ENCODE measurements around the gene DCAF8L1. TPM values are rescaled to one million over a fixed set of nuclear protein-coding genes. Genes with fewer than 3 reads are reported as not detected.

DCAF8L1 gene
- not detected for total RNA-seq
- long read RNA-seq, donor 1, result 0 reads
- long read RNA-seq, donor 2, result 0 reads

DNA sequence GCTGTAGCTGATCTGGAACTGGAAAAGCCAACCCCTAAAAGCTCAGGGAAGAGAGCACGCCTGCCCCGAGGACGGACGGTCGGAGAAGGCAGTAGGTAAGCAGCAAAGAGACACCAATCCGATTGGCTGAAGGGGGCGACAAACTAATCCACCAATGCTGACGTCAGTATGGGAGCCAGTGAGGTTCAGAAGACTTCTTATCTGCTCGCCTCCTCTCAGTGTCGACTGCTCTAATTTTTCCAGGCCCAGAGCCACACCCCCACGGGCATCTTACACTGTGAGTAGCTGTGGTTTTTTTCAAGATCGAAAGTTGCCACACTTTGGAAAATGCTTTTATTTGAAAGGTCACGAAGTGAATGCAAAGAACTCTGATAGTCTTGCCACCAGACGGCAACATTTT lies at the start of gene DCAF8L1:
TSS of gene DCAF8L1 (minus strand) at position 101 of the 400 bp plus-strand sequence. CDS start 115 bp downstream, outside the sequence.
- intact Hi-C loops (cut with DNase I, micrococcal nuclease), result no loop called here
- ATAC-seq (no peak), DNase-seq (no peak)
- no peaks in the 10 kb centered on the region for H3K36me3 ChIP-seq (ENCODE audit: low read depth)
- TF ChIP-seq, protein P1, sequence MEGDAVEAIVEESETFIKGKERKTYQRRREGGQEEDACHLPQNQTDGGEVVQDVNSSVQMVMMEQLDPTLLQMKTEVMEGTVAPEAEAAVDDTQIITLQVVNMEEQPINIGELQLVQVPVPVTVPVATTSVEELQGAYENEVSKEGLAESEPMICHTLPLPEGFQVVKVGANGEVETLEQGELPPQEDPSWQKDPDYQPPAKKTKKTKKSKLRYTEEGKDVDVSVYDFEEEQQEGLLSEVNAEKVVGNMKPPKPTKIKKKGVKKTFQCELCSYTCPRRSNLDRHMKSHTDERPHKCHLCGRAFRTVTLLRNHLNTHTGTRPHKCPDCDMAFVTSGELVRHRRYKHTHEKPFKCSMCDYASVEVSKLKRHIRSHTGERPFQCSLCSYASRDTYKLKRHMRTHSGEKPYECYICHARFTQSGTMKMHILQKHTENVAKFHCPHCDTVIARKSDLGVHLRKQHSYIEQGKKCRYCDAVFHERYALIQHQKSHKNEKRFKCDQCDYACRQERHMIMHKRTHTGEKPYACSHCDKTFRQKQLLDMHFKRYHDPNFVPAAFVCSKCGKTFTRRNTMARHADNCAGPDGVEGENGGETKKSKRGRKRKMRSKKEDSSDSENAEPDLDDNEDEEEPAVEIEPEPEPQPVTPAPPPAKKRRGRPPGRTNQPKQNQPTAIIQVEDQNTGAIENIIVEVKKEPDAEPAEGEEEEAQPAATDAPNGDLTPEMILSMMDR (IDR thresholded peaks at IDR 0.05), result no peak
- H3K4me1 ChIP-seq (ENCODE audit: low read depth), result no peaks in the 10 kb centered on the region
- H3K9me3 ChIP-seq, result no peaks in the 10 kb centered on the region
- H3K4me3 ChIP-seq, result no peak within 1 kb of the TSS

DNA sequence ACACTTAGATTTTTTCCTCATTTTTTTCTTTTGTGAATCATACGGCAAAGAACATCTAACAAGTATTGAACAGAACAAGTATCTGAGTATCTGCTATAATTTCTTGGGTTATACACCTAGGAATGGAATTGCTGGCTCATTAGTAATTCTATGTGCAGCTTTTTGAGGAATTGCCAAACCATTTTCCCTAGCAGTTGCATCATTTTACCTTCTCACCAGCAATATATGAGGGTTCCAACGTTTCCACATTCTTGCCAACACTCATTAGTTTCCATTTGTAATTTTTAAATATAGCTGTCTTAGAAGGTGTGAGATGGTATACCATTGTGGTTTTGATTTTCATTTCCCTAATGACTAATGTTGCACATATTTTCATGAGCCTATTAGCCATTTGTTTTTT lies 41.1 kb upstream of the DCAF8L1 start:
- no peak for ATAC-seq
- no peak for DNase-seq
- Histone ChIP-seq H3K9me3 (no peaks in the 10 kb centered on the region), H3K36me3 (ENCODE audit: low read depth) (no peaks in the 10 kb centered on the region), H3K4me3 (no peak overlapping the region), H3K4me1 (ENCODE audit: low read depth) (no peaks in the 10 kb centered on the region)
- TF ChIP-seq, protein P1 (IDR thresholded peaks at IDR 0.05), result no peak
- intact Hi-C loops (cut with DNase I, micrococcal nuclease), result no loop called here

DNA sequence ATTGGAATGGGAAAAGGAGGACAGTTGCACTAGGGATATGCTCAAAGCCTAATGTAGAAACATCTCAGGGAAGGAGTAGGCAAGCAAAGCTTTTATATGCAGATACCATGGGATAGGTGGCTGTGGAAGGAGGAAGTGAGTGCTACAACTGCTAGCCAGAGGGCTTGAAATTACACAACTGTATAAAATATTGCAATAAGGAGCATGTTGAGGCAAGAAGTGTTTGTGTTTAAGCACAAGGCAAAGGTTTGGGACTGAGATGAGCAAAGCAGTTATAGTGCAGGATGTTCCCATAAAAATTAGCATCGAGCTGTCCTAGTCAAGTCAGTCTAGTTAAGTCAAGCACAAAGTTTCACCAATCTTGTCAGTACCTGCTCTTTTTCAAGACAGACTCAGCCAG lies 35.6 kb upstream of the DCAF8L1 start:
- ATAC-seq, result no peak
- H3K4me3 ChIP-seq, result no peak overlapping the region
- TF ChIP-seq, protein P1 (IDR thresholded peaks at IDR 0.05), result no peak
- no peaks in the 10 kb centered on the region for H3K4me1 ChIP-seq (ENCODE audit: low read depth)
- intact Hi-C loops (cut with DNase I, micrococcal nuclease), result no loop called here
- no peaks in the 10 kb centered on the region for H3K36me3 ChIP-seq (ENCODE audit: low read depth)
- DNase-seq, result no peak
- no peaks in the 10 kb centered on the region for H3K9me3 ChIP-seq

DNA sequence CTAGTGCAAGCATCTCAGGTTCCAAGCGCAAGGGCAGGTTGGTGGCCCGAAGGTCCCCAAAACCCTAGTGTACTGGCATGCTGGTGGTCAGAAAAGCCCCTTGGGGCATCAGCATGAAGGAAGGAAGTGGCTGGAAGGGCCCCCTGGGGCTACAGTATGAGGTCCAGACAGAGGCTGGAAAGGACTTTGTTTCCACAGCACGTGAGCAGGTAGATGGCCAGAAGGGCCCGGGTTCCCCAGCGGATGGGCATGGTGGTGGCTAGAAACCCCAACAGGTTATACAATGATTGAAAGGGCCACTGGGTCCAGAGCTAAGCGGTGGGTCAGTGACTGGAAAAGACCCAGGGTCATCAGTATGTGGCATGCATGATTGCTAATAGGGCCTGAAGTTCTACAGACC lies 34.7 kb upstream of the DCAF8L1 start:
- Histone ChIP-seq H3K9me3 (no peaks in the 10 kb centered on the region), H3K36me3 (ENCODE audit: low read depth) (no peaks in the 10 kb centered on the region), H3K4me3 (no peak overlapping the region), H3K4me1 (ENCODE audit: low read depth) (no peaks in the 10 kb centered on the region)
- TF ChIP-seq, protein P1 (IDR thresholded peaks at IDR 0.05), result no peak
- intact Hi-C loops (cut with DNase I, micrococcal nuclease), result no loop called here
- ATAC-seq (no peak), DNase-seq (no peak)

DNA sequence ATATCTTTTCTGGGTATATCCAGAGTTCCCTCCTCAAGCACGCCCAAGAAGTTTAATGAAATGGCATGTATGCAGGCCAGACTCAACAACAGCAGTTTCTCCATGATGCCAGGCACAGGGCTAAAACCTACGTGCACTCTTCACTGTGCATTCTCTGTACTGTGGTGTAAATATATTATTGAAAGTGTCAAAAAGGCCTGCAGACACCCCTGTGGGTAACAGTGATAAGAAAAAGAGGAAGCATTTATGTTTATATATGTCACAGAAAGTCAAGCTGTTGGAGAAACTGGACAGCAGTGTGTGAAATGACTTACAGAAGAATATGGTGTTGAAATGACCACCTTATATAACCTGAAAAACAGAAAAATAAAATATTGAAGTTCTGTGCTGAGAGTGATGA lies 29.6 kb upstream of the DCAF8L1 start:
- Histone ChIP-seq H3K4me3 (no peak overlapping the region), H3K9me3 (no peaks in the 10 kb centered on the region), H3K36me3 (ENCODE audit: low read depth) (no peaks in the 10 kb centered on the region), H3K4me1 (ENCODE audit: low read depth) (no peaks in the 10 kb centered on the region)
- intact Hi-C loops (cut with DNase I, micrococcal nuclease), result no loop called here
- TF ChIP-seq, protein P1 (IDR thresholded peaks at IDR 0.05), result no peak
- ATAC-seq (no peak), DNase-seq (no peak)

DNA sequence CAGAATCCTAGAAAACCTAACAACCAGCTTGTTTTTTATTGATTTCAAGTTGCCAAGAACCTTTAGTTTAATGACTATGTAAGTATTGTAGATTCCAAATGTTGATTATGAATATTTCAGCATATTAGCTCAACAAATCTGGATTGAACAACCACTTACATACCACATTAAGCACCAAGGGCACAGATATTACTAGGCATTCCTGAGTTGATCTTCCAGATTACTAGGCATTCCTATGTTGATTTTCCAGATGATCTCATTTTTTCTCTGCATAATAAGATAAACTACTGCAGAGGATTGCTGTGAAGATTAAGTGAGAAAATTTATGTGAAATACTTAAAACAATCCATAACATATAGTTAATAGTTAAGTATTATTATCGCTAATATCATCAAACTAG lies 17.4 kb upstream of the DCAF8L1 start:
- intact Hi-C loops (cut with DNase I, micrococcal nuclease), result no loop called here
- no peaks in the 10 kb centered on the region for H3K4me1 ChIP-seq (ENCODE audit: low read depth)
- ATAC-seq (no peak), DNase-seq (no peak)
- H3K36me3 ChIP-seq (ENCODE audit: low read depth), result no peaks in the 10 kb centered on the region
- TF ChIP-seq, protein P1 (IDR thresholded peaks at IDR 0.05), result no peak
- no peaks in the 10 kb centered on the region for H3K9me3 ChIP-seq
- H3K4me3 ChIP-seq, result no peak overlapping the region

Data from mucosa of descending colon (tissue), 3 donors.